Common myeloid progenitor, CD34-positive (primary cell): ENCODE measurements around the gene MYZAP.

ENCODE experiments used
- CTCF ChIA-PET: fragments of 350-600 bp; sonication (Branson Sonifier 250); formaldehyde crosslinking; loops from one replicate; lab custom pipeline; 2021; ENCODE audit warnings: antibody characterized with exemption; lab: Charles Lee
- POLR2A ChIA-PET: fragments of 350-600 bp; sonication (Branson Sonifier 250); formaldehyde crosslinking; loops from one replicate; lab custom pipeline; 2021; ENCODE audit warnings: antibody characterized with exemption; lab: Charles Lee
- DNase-seq, 3 donors: peaks; one replicate each; pipeline versions ENCODE4 v3.0.0 to v3.0.0-alpha.2; 2013
- H3K27ac ChIP-seq, 2 experiments: 1 replicate in 1 of 2; 2 replicates in 1 of 2; pipeline ENCODE4 v1.7.0; 2013; ENCODE audit warnings: inconsistent platforms in 2 of 2, low read length in 2 of 2, mild to moderate bottlenecking in 2 of 2, low read depth in 1 of 2, moderate library complexity in 1 of 2; ENCODE audit not compliant: severe bottlenecking in 2 of 2, insufficient read depth in 1 of 2, poor library complexity in 1 of 2
- H3K27me3 ChIP-seq, 5 experiments: replicated peaks in 2 of 5; 1 replicate in 3 of 5; 2 replicates in 2 of 5; pipeline versions ENCODE4 v1.6.1 to v1.7.0; 2013; ENCODE audit warnings: low read length in 4 of 5, mild to moderate bottlenecking in 2 of 5, moderate library complexity in 2 of 5, inconsistent platforms in 1 of 5; ENCODE audit not compliant: insufficient read depth in 5 of 5, control insufficient read depth in 4 of 5
- H3K36me3 ChIP-seq, 4 experiments: 1 replicate in 2 of 4; 2 replicates in 2 of 4; pipeline versions ENCODE4 v1.6.1 to v1.7.0; 2013; ENCODE audit warnings: low read length in 3 of 4, control low read depth in 1 of 4, mild to moderate bottlenecking in 1 of 4; ENCODE audit not compliant: control insufficient read depth in 4 of 4, insufficient read depth in 4 of 4
- H3K4me1 ChIP-seq, 4 experiments: 1 replicate in 3 of 4; 2 replicates in 1 of 4; pipeline versions ENCODE4 v1.6.1 to v1.7.1; 2013; ENCODE audit warnings: low read length in 3 of 4, mild to moderate bottlenecking in 3 of 4, control low read depth in 1 of 4, inconsistent platforms in 1 of 4, moderate library complexity in 1 of 4; ENCODE audit not compliant: control insufficient read depth in 4 of 4, insufficient read depth in 4 of 4; ENCODE audit errors: control extremely low read depth in 1 of 4
- H3K4me3 ChIP-seq, 7 experiments: 1 replicate in 4 of 7; 2 replicates in 3 of 7; pipeline versions ENCODE4 v1.5.1 to v1.7.0; 2013; ENCODE audit warnings: mild to moderate bottlenecking in 7 of 7, low read length in 6 of 7, moderate library complexity in 6 of 7, inconsistent platforms in 2 of 7, low read depth in 2 of 7, control low read depth in 1 of 7; ENCODE audit not compliant: insufficient read depth in 4 of 7, control insufficient read depth in 1 of 7; ENCODE audit errors: extremely low read depth in 1 of 7
- H3K9me3 ChIP-seq, 5 experiments: 1 replicate in 4 of 5; 2 replicates in 1 of 5; pipeline versions ENCODE4 v1.6.1 to v1.7.1; 2013; ENCODE audit warnings: low read length in 4 of 5, mild to moderate bottlenecking in 2 of 5, inconsistent platforms in 1 of 5, low read depth in 1 of 5, moderate library complexity in 1 of 5; ENCODE audit not compliant: control insufficient read depth in 4 of 5, insufficient read depth in 2 of 5; ENCODE audit errors: control extremely low read depth in 1 of 5
- WGBS: methylation state at CpG from one replicate; pipeline ENCODE4 v1.1.5; 2013; ENCODE audit not compliant: insufficient coverage; 5-methylcytosine and 5-hydroxymethylcytosine counted together

MYZAP gene

GRCh38 chr15:57548835-57549234 lies 42.9 kb upstream of the MYZAP start:
- Histone ChIP-seq H3K9me3 (no peaks in the 10 kb centered on the region), H3K27me3 (peaks cover 0 to 3% (median 0%) of the 10 kb centered on the region in 5 experiments), H3K27ac (no peak overlapping the region), H3K4me3 (no peak overlapping the region), H3K4me1 (no peaks in the 10 kb centered on the region), H3K36me3 (no peaks in the 10 kb centered on the region)
- POLR2A ChIA-PET: no interaction called here
- DNase-seq: no peak
- 79% methylated on average over 5 of the region's 5 CpGs for WGBS
- CTCF ChIA-PET: interaction anchor here (2.7 kb wide), 1 partner anchor 11 kb away, joined by 13 read pairs; no protein-coding TSS in a partner anchor

DNA sequence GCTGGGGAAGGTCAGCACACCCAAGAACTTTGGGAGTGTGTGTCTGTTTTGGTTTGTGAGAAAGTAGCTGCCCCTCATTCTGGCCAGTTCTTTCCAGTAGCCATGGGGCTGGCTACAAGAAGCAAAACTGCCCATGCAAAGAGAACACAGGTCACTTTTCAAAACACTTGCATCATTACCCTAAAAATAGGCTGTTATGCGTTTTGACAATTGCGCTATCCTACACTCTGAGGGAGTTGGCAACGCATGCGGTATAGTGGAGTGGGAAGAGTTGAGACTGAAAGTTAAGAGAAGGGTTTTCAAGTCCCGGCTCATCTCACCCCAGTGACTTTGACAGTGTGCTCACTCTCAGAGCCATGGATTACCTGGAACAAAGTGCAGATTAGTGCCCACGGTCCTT lies 41.8 kb upstream of the MYZAP start:
- 100% methylated on average over 4 of the region's 6 CpGs for WGBS
- ChIA-PET POLR2A (no interaction called here), CTCF (interaction anchor here (2.4 to 2.7 kb wide), 2 partner anchors 10 to 521 kb away, joined by 5 to 13 read pairs; no protein-coding TSS in a partner anchor)
- Histone ChIP-seq H3K36me3 (no peaks in the 10 kb centered on the region), H3K27me3 (peaks cover 0 to 3% (median 0%) of the 10 kb centered on the region in 5 experiments), H3K4me3 (no peak overlapping the region), H3K9me3 (no peaks in the 10 kb centered on the region), H3K27ac (no peak overlapping the region), H3K4me1 (no peaks in the 10 kb centered on the region)
- DNase-seq: no peak

GRCh38 chr15:57550640-57551039 lies 41.1 kb upstream of the MYZAP start:
- Histone ChIP-seq H3K27ac (no peak overlapping the region), H3K9me3 (no peaks in the 10 kb centered on the region), H3K4me3 (no peak overlapping the region), H3K27me3 (peaks cover 0 to 3% (median 0%) of the 10 kb centered on the region in 5 experiments), H3K4me1 (no peaks in the 10 kb centered on the region), H3K36me3 (no peaks in the 10 kb centered on the region)
- CTCF ChIA-PET: interaction anchor here (2.4 kb wide), 1 partner anchor 520 kb away, joined by 5 read pairs; no protein-coding TSS in a partner anchor
- POLR2A ChIA-PET: no interaction called here
- WGBS: 92% methylated on average over 3 of the region's 4 CpGs
- no peak for DNase-seq

DNA sequence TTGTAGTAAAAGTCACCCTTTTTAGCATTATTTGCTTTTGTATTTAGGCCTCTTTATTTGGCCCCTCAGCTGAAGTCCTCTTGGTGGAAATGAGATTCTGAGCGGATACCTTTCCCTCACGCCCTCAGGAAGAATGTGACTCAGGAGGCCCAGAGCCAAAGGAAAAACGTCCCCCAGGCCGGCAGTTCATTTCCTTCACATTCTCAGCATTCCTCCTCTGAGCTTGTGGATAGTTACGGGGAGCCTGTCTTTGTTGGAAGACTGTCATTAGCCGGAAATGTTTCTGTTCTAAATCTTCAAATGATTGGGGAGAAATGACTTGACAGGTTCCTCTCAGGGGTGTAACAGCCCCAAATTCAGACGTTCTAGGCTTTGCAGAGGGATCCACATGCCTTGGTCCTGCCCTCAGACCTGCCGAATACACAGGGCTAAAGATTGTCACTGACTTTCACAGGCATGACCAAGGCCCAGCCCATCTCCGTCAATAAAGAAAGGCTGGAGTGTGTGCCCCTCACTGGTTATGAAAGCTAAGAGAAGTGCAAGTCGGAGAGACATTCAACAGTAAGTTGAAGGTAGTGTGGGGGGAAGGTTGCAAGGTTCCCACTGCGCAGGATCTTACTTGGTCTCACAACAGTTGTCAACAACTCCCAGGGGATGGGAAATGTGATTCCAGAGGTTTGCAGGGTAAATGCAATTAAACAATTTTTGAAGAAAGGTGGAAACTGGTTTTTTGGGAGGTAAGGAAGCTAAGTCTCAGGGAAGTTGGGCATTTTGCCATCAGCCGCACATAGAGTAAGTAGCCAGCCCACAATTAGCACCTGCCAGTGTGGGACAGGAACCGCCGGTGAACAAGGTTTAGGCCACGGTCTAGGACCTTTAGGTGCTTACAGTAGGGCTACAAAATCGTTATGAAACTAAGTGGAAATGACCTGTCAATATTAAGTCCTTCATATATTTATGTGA lies 39.7 kb upstream of the MYZAP start:
- Histone ChIP-seq H3K27ac (no peak overlapping the region), H3K4me3 (no peak overlapping the region)
- CTCF ChIA-PET: interaction anchor here (2.4 to 4.8 kb wide), 2 partner anchors 9 to 519 kb away, joined by 5 to 18 read pairs; no protein-coding TSS in a partner anchor

DNA sequence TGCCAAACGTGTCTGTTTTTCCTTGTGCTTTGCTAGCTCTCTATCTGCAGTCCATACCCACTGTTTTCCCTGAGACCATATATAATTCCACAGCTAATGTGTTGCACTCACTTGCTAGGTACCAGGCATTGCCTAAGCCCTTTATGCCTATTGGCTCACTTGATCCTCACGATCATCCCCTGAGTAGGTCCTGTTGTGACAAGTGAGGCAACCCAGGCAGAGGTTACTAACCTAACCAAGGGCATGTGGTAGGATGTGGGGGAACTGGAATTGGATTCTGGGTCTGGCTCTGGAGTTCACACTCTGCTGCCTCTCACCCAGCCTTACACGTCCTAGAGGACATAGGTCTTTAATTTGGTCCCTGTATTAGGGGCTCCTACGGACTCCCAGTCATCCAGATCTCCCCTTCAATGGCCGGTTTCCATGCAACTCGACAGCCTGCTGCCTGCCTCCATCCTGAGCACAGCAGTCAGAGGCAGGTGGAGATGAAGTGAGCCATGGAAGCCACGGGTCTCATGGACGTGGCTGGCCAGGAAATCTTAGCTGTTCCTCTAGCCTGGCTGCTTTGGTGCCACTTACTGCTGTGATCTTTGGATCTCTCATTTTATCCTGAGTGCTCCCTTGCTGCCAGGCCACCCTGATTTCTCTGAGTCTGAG lies 38.9 kb upstream of the MYZAP start:
- Histone ChIP-seq H3K27me3 (peaks cover 0 to 1% (median 0%) of the 10 kb centered on the region in 5 experiments), H3K4me1 (no peaks in the 10 kb centered on the region), H3K4me3 (no peak overlapping the region), H3K9me3 (peaks cover 0 to 2% (median 0%) of the 10 kb centered on the region in 5 experiments), H3K36me3 (no peaks in the 10 kb centered on the region), H3K27ac (no peak overlapping the region)
- POLR2A ChIA-PET: no interaction called here
- CTCF ChIA-PET: interaction anchor here (4.8 kb wide), 1 partner anchor 10 kb away, joined by 18 read pairs; no protein-coding TSS in a partner anchor
- 96% methylated on average over 7 of the region's 8 CpGs for WGBS
- no peak for DNase-seq

More for the DNA sequence above, 39.7 kb upstream of the MYZAP start:
- POLR2A ChIA-PET: interaction anchor here (0.6 kb wide), 1 partner anchor 196 kb away, joined by 3 read pairs; no protein-coding TSS in a partner anchor
- Histone ChIP-seq H3K9me3 (no peaks in the 10 kb centered on the region), H3K36me3 (no peaks in the 10 kb centered on the region), H3K27me3 (peaks cover 0 to 1% (median 0%) of the 10 kb centered on the region in 5 experiments), H3K4me1 (no peaks in the 10 kb centered on the region)
- DNase-seq: no peak
- 92% methylated on average over 11 of the region's 16 CpGs for WGBS

DNA sequence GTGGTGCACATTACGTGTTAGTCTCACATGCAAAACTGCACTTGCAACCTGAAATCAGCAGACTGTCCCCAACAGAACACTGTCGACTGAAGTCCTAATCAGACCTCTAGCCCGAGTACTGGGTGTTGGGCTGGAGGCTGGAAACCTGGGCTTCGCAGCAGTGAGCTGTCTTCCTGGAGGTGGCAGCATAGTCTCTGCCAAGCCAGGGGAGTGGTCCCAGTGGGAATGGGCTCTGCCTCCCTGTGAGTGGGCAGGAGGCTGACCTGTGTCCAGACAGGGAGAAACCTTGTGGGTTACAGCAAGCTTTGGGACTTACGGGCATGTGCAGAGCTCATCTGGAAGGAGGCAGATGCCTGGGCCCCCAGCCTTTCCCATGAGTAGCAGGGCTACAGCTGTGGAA lies 38.2 kb upstream of the MYZAP start:
- no peak overlapping the region for H3K4me3 ChIP-seq
- DNase-seq: no peak
- ChIA-PET POLR2A (no interaction called here), CTCF (interaction anchor here (0.7 to 4.8 kb wide), 2 partner anchors 10 to 25 kb away, joined by 3 to 18 read pairs; no protein-coding TSS in a partner anchor)
- no peak overlapping the region for H3K27ac ChIP-seq
- no peaks in the 10 kb centered on the region for H3K4me1 ChIP-seq
- no peaks in the 10 kb centered on the region for H3K36me3 ChIP-seq
- H3K27me3 ChIP-seq: peaks cover 0 to 1% (median 0%) of the 10 kb centered on the region in 5 experiments
- peaks cover 0 to 2% (median 0%) of the 10 kb centered on the region in 5 experiments for H3K9me3 ChIP-seq
- WGBS: 98% methylated on average over 5 of the region's 5 CpGs
